Kidney (tissue), 14 donors: ENCODE results near the gene ZNF814. TPM values are rescaled to one million over a fixed set of nuclear protein-coding genes. Genes with fewer than 3 reads are reported as not detected.
"Not testable (repeated sequence)": the region's sequence is repeated elsewhere in the genome, so short reads cannot be mapped to it uniquely, and the experiment has no call there.

Experiments used
- DNase-seq, 5 donors: peaks; one replicate each; pipeline ENCODE4 v3.0.0-alpha.2; 2013 to 2020
- FAIRE-seq: peaks from 2 replicates; lab custom pipeline; 2012; peaks lifted over from hg19 to GRCh38; lab: Jason Lieb, UNC
- H3K27ac ChIP-seq, 2 donors: one replicate each; pipeline ENCODE4 v1.7.0; 2013; ENCODE audit warnings: low read depth in 2 of 2, low read length in 2 of 2, inconsistent platforms in 1 of 2
- H3K27me3 ChIP-seq: one replicate; pipeline ENCODE4 v1.7.1; 2013; ENCODE audit warnings: low read length, inconsistent platforms; ENCODE audit not compliant: control insufficient read depth, insufficient read depth
- H3K36me3 ChIP-seq, 3 donors: one replicate each; pipeline versions ENCODE4 v1.7.0 to v1.7.1; 2013; ENCODE audit warnings: low read length in 3 of 3, control low read depth in 1 of 3, inconsistent platforms in 1 of 3; ENCODE audit not compliant: insufficient read depth in 3 of 3, control insufficient read depth in 2 of 3
- H3K4me1 ChIP-seq, 3 donors: one replicate each; pipeline versions ENCODE4 v1.7.0 to v1.7.1; 2013; ENCODE audit warnings: low read length in 3 of 3, inconsistent platforms in 1 of 3, low read depth in 1 of 3; ENCODE audit not compliant: control insufficient read depth in 2 of 3, insufficient read depth in 2 of 3
- H3K4me3 ChIP-seq, 3 donors: one replicate each; pipeline versions ENCODE4 v1.7.0 to v1.8.1; 2013; ENCODE audit warnings: low read length in 3 of 3, control low read depth in 1 of 3, inconsistent platforms in 1 of 3
- H3K9ac ChIP-seq, 3 donors: one replicate each; pipeline versions ENCODE4 v1.7.0 to v1.7.1; 2013; ENCODE audit warnings: low read length in 3 of 3, control low read depth in 1 of 3, inconsistent platforms in 1 of 3
- H3K9me3 ChIP-seq, 3 donors: one replicate each; pipeline versions ENCODE4 v1.7.0 to v1.7.1; 2013; ENCODE audit warnings: low read length in 3 of 3, control low read depth in 1 of 3, inconsistent platforms in 1 of 3; ENCODE audit not compliant: control insufficient read depth in 2 of 3, insufficient read depth in 1 of 3
- intact Hi-C: fragments of 100-400 bp; cut with DNase I; formaldehyde crosslinking; loops from one replicate; pipeline ENCODE4 v1.11.1; 2022
- polyA plus RNA-seq: library from polyadenylated mRNA; stranded (reverse); fragments of 350-450 nt; fragmentation: Illumina TruSeq; extraction: RNeasy Lipid Tissue Mini Kit (QIAGEN cat#74804); gene quantifications from one replicate; pipeline ENCODE4 v1.2.3, GENCODE V29; 2014; ENCODE audit warnings: low read depth, low replicate concordance; ENCODE audit not compliant: insufficient read depth
- total RNA-seq: library from RNA; stranded (reverse); fragmentation: NEBNext Ultra II Directional; extraction: Animal tissue kit (Norgen Biotek cat#: 25700); gene quantifications from one replicate; pipeline ENCODE4 v1.2.1, GENCODE V29; 2021
- TF ChIP-seq, protein P1 (sequence below): IDR thresholded peaks from 3 replicates; pipeline ENCODE4 v1.5.1; 2012; ENCODE audit warnings: mild to moderate bottlenecking, moderate library complexity, borderline replicate concordance; ENCODE audit not compliant: insufficient read depth; ENCODE audit errors: extremely low read depth
- donor health status: control.
- donor health status: control.
- donor health status: control.
- donor health status: control.
- donor health status: control.
- donor health status: DM: yes; HTN: yes; CAD: no.
- donor health status: Normal renal cell carcinoma (clear cell type).

The ZNF814 gene
- total and polyA plus RNA-seq, 2 donors from 2014 or later = 26.7 to 27.7 TPM

DNA sequence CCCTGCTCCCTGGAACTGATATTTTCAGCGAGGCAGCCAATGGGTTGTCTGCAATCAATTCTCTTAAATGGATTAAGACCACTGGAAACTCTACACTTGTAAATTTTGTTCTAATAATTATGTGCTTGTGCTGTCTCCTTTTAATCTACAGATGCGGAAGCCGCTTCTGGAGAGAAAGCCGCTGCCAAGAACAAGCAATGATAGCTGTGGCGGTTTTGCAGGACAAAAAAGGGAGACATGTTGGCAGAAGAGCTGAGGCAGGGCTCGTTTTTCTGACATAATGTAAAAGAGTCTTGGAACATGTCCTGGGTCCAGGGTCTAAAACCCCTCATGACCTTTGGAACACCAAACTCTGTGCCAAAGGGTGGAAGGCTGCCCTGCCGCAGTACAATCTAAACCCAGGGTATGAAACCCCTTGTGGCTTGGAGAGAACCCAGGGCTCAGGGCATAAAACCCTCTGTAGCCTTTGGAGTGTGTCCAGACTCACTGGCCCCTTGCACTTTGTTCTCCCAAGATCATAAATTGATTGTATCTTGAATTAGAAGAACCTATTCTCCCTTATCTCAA is 14.9 kb upstream of the ZNF814 start:
- FAIRE-seq = no peak
- H3K9me3 ChIP-seq = no peaks in the 10 kb centered on the region

DNA sequence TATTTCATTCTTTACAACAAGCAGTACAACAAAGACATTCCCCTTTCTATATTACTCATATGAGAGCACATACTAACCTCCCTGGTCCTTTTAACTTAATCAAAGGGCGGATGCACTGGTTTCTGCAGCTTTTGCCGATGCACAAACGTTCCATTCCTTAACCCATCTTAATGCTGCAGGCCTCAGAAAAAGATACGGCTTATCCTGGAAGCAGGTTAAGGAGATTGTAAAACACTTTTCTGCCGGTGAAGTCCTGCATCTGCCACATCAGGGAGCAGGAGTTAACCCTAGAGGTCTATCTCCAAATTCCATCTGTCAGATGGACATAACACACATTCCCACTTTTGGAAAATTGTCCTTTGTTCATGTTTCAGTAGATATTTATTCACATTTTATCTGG is 11.5 kb upstream of the ZNF814 start:
- H3K36me3 ChIP-seq = no peaks in the 10 kb centered on the region
- intact Hi-C loops = no loop called here
- TF ChIP-seq, protein P1, sequence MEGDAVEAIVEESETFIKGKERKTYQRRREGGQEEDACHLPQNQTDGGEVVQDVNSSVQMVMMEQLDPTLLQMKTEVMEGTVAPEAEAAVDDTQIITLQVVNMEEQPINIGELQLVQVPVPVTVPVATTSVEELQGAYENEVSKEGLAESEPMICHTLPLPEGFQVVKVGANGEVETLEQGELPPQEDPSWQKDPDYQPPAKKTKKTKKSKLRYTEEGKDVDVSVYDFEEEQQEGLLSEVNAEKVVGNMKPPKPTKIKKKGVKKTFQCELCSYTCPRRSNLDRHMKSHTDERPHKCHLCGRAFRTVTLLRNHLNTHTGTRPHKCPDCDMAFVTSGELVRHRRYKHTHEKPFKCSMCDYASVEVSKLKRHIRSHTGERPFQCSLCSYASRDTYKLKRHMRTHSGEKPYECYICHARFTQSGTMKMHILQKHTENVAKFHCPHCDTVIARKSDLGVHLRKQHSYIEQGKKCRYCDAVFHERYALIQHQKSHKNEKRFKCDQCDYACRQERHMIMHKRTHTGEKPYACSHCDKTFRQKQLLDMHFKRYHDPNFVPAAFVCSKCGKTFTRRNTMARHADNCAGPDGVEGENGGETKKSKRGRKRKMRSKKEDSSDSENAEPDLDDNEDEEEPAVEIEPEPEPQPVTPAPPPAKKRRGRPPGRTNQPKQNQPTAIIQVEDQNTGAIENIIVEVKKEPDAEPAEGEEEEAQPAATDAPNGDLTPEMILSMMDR = no peak
- no peak overlapping the region for H3K9ac ChIP-seq
- no peak overlapping the region for H3K27ac ChIP-seq
- DNase-seq = peak in 1 of 5 donors; percentile 25
- peaks cover 0 to 3% (median 0%) of the 10 kb centered on the region in 3 donors for H3K4me1 ChIP-seq
- FAIRE-seq = no peak
- no peak overlapping the region for H3K4me3 ChIP-seq
- H3K9me3 ChIP-seq = no peaks in the 10 kb centered on the region
- H3K27me3 ChIP-seq = no peaks in the 10 kb centered on the region

More for the DNA sequence above, 14.9 kb upstream of the ZNF814 start:
- intact Hi-C loops = no loop called here
- Histone ChIP-seq H3K36me3 (peaks cover 2 to 8% (median 3%) of the 10 kb centered on the region in 3 donors), H3K4me3 (peak overlapping the region in 2 of 3 donors; percentile 10 to 33), H3K27me3 (no peaks in the 10 kb centered on the region), H3K9ac (peak overlapping the region in 1 of 3 donors; percentile 22), H3K4me1 (peaks cover 0 to 3% (median 0%) of the 10 kb centered on the region in 3 donors), H3K27ac (peak overlapping the region in 1 of 2 donors; percentile 16)
- DNase-seq = no peak
- TF ChIP-seq, protein P1 = no peak

DNA sequence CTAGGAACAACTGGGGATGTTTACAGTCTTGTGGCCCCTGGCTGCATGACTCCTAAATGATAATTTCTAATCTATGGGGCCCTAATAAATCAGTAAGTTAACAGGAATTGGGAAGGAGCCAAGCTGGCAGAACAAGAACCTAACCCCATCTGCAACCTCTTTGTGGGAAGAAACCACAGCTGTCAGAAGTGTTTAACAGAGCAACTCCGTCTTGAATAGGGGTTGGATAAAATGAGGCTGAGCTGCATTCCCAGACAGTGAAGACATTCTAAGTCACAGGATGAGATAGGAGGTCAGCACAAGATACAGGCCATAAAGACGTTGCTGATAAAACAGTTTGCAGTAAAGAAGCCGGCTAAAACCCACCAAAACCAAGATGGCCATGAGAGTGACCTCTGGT is 1.9 kb upstream of the ZNF814 start:
- H3K4me3 ChIP-seq, FAIRE-seq, DNase-seq, H3K4me1 ChIP-seq, H3K36me3 ChIP-seq, intact Hi-C loops, H3K27ac ChIP-seq, H3K27me3 ChIP-seq, H3K9me3 ChIP-seq, H3K9ac ChIP-seq: not testable (repeated sequence)

DNA sequence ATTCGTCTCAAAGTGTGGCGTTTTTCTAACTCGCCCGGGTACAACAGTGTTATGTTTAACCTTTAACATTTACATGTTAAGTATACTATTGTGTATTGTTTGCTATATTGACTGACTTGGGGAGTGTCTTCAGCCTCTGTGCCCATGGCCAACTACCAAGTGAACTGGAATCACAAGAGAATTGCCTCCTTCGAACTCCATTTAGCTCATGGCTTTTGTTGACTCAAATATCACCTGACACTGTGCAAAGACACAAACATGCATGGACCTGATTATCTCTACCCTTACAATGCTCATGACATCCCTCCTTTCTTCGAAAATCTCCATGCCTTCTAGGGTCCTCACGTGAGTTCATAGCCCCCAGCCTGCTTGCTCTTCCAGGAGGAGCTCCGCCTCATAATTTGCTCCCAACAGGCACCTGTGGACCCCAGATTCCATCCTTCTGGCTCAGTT is 704 bp downstream of the ZNF814 start:
- no peak for FAIRE-seq
- intact Hi-C loops = no loop called here
- Histone ChIP-seq H3K9ac (peak overlapping the region; percentile 87 to 93 (median 89)), H3K27ac (peak overlapping the region in 1 of 2 donors; percentile 76), H3K4me3 (peak overlapping the region; percentile 96 to 98 (median 96)), H3K4me1 (peaks cover 2 to 5% (median 3%) of the 10 kb centered on the region in 3 donors), H3K27me3 (no peaks in the 10 kb centered on the region), H3K9me3 (no peaks in the 10 kb centered on the region), H3K36me3 (peaks cover 0 to 9% (median 0%) of the 10 kb centered on the region in 3 donors)
- peak in 2 of 5 donors; percentile 40 to 41 for DNase-seq
- TF ChIP-seq, protein P1 = no peak
